ES-I3 (cell line): ENCODE measurements around the gene KRAS.
A peak's percentile ranks its signal among the peaks of the same experiment; 100 is the strongest.

ENCODE experiments used
- H3K36me3 ChIP-seq: 2 replicates; pipeline ENCODE4 v1.6.1; 2013; ENCODE audit warnings: mild to moderate bottlenecking, low read length, control low read depth, moderate library complexity; ENCODE audit not compliant: insufficient read depth
- H3K4me1 ChIP-seq: 2 replicates; pipeline ENCODE4 v1.6.1; 2013; ENCODE audit warnings: mild to moderate bottlenecking, control low read depth, low read length; ENCODE audit not compliant: insufficient read depth
- H3K9ac ChIP-seq: 2 replicates; pipeline ENCODE4 v1.6.1; 2013; ENCODE audit warnings: low read depth, mild to moderate bottlenecking, low read length, moderate library complexity
- H3K9me3 ChIP-seq: 2 replicates; pipeline ENCODE4 v1.6.1; 2013; ENCODE audit warnings: mild to moderate bottlenecking, low read length, moderate library complexity; ENCODE audit not compliant: control insufficient read depth, insufficient read depth

KRAS gene

GRCh38 chr12:25266497-25266896, 15.8 kb upstream of the KRAS start:
- H3K4me1 ChIP-seq: peaks cover 13% of the 10 kb centered on the region
- H3K9me3 ChIP-seq: no peaks in the 10 kb centered on the region

GRCh38 chr12:25264862-25265261, 14.1 kb upstream of the KRAS start:
- Histone ChIP-seq H3K9me3 (no peaks in the 10 kb centered on the region), H3K36me3 (no peaks in the 10 kb centered on the region), H3K4me1 (peaks cover 13% of the 10 kb centered on the region), H3K9ac (no peak overlapping the region)

More at GRCh38 chr12:25266497-25266896, 15.8 kb upstream of the KRAS start:
- Histone ChIP-seq H3K9ac (no peak overlapping the region), H3K36me3 (no peaks in the 10 kb centered on the region)

- Histone ChIP-seq H3K4me1 (peaks cover 13% of the 10 kb centered on the region), H3K36me3 (no peaks in the 10 kb centered on the region), H3K9ac (no peak overlapping the region), H3K9me3 (no peaks in the 10 kb centered on the region)
Observed at GRCh38 chr12:25264114-25264513, 13.4 kb upstream of the KRAS start.

- Histone ChIP-seq H3K9ac (no peak overlapping the region), H3K4me1 (peaks cover 13% of the 10 kb centered on the region), H3K9me3 (no peaks in the 10 kb centered on the region), H3K36me3 (no peaks in the 10 kb centered on the region)
Observed at GRCh38 chr12:25263594-25263993, 12.9 kb upstream of the KRAS start.

GRCh38 chr12:25262389-25263074, 11.8 kb upstream of the KRAS start:
- H3K36me3 ChIP-seq: no peaks in the 10 kb centered on the region
- H3K9me3 ChIP-seq: no peaks in the 10 kb centered on the region
- peaks cover 22% of the 10 kb centered on the region for H3K4me1 ChIP-seq
- no peak overlapping the region for H3K9ac ChIP-seq

- no peaks in the 10 kb centered on the region for H3K36me3 ChIP-seq
- no peak overlapping the region for H3K9ac ChIP-seq
- peaks cover 19% of the 10 kb centered on the region for H3K4me1 ChIP-seq
- no peaks in the 10 kb centered on the region for H3K9me3 ChIP-seq
Observed at GRCh38 chr12:25257590-25258324, 7.0 kb upstream of the KRAS start.

- H3K9ac ChIP-seq: no peak overlapping the region
- H3K36me3 ChIP-seq: no peaks in the 10 kb centered on the region
- H3K4me1 ChIP-seq: peaks cover 19% of the 10 kb centered on the region
- H3K9me3 ChIP-seq: no peaks in the 10 kb centered on the region
Observed at GRCh38 chr12:25256826-25257225, 6.1 kb upstream of the KRAS start.

- H3K9ac ChIP-seq: no peak overlapping the region
- peaks cover 19% of the 10 kb centered on the region for H3K4me1 ChIP-seq
- no peaks in the 10 kb centered on the region for H3K36me3 ChIP-seq
- no peaks in the 10 kb centered on the region for H3K9me3 ChIP-seq
Observed at GRCh38 chr12:25256005-25256404, 5.3 kb upstream of the KRAS start.

GRCh38 chr12:25254271-25254880, 3.6 kb upstream of the KRAS start:
- H3K9me3 ChIP-seq: no peaks in the 10 kb centered on the region

GRCh38 chr12:25253371-25254068, 2.8 kb upstream of the KRAS start:
- peaks cover 19% of the 10 kb centered on the region for H3K4me1 ChIP-seq
- no peaks in the 10 kb centered on the region for H3K9me3 ChIP-seq
- no peak overlapping the region for H3K9ac ChIP-seq
- H3K36me3 ChIP-seq: no peaks in the 10 kb centered on the region

More at GRCh38 chr12:25254271-25254880, 3.6 kb upstream of the KRAS start:
- Histone ChIP-seq H3K9ac (no peak overlapping the region), H3K4me1 (peaks cover 19% of the 10 kb centered on the region), H3K36me3 (no peaks in the 10 kb centered on the region)

GRCh38 chr12:25252946-25253345, 2.2 kb upstream of the KRAS start:
- no peak overlapping the region for H3K9ac ChIP-seq
- H3K9me3 ChIP-seq: no peaks in the 10 kb centered on the region
- H3K36me3 ChIP-seq: no peaks in the 10 kb centered on the region
- H3K4me1 ChIP-seq: peaks cover 14% of the 10 kb centered on the region

GRCh38 chr12:25251769-25252168, 1.0 kb upstream of the KRAS start:
- no peaks in the 10 kb centered on the region for H3K36me3 ChIP-seq
- peak overlapping the region; percentile 63 for H3K9ac ChIP-seq
- no peaks in the 10 kb centered on the region for H3K9me3 ChIP-seq
- peaks cover 2% of the 10 kb centered on the region for H3K4me1 ChIP-seq

GRCh38 chr12:25249931-25250738, 594 bp downstream of the KRAS start:
- no peaks in the 10 kb centered on the region for H3K36me3 ChIP-seq
- no peaks in the 10 kb centered on the region for H3K9me3 ChIP-seq
- no peaks in the 10 kb centered on the region for H3K4me1 ChIP-seq
- peak overlapping the region; percentile 69 for H3K9ac ChIP-seq

- Histone ChIP-seq H3K36me3 (no peaks in the 10 kb centered on the region), H3K9me3 (no peaks in the 10 kb centered on the region), H3K4me1 (no peaks in the 10 kb centered on the region), H3K9ac (no peak overlapping the region)
Observed at GRCh38 chr12:25248732-25249131, 2.0 kb downstream of the KRAS start.
